HG03103 (cell line): Measurements from ENCODE around the gene AHCTF1.
"Not testable (repeated sequence)": the region's sequence is repeated elsewhere in the genome, so short reads cannot be mapped to it uniquely, and the experiment has no call there.

ENCODE experiments used
- ATAC-seq: cut with Tn5 transposase; IDR thresholded peaks from one replicate; pipeline ENCODE4 v1.9.1; 2021; ENCODE audit warnings: low read depth; ENCODE audit not compliant: unreplicated experiment

The AHCTF1 gene

DNA sequence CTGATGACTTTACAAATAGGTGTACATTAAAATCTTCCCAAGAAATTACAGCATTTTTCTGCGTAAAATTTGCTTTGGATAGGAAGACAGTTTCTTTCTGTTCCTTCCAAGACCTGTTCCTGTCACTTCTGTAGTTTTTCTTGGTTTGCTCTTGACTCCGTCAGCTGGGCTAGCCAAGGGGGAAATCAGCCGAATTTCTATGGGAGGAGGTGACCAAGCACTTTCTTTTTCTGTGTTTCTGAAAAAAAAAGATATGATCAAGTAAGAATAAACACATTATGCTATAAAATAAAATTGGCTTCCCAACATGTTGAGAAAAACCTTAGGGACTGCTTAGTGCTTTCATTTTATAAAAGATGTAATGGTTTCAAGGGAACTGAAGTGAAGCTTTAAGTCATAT, 91.0 kb downstream of the AHCTF1 start:
- ATAC-seq, result not testable (repeated sequence)

DNA sequence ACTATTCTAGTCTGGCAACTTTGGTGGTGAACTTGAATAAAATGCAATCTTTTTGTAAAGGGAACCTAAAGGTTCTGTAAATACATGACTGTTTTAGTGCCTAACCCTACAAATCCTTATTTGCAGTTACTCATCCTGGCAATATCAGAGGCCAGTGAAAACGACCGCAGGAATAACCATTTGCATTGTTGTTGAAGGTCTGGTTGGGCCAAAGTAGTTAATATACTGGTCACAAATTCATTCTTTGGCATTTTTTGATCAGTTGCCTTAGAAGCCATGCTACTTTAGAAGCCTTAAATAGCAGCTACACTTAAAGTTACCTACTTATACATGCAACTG, 93.7 kb downstream of the AHCTF1 start:
- ATAC-seq, result no peak

DNA sequence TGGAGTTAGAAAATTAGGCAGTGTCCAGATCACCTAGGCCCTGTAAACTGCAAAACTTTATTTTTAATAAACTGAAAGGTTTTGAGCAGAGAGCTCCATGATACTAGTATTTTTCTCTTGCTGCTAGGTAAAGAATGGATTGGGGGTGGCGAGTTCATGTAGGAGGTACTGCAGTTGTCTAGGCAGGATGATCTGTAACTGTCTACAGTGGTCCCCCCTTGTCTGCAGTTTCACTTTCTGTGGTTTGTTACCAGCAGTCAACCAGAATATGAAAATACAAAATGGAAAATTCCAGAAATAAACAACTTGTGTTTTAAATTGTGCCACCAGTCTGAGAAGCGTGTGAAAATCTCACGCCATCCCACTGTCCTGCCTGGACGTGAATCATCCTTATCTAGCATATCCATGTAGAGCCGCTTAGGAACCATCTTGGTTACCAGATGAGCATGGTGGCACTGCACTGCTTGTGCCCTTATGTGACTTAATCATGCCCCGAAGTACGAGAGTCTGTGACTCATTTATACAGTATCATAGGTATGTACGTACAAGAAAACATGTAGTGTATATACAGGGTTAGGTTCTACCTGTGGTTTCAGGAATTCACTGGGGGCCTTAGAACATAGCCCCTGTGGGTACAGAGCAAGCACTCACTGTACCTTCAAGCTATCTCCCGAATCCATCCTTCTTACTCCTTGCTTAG, 94.2 kb downstream of the AHCTF1 start:
- ATAC-seq, result no peak

- ATAC-seq, result no peak
Measured at GRCh38 chr1:246836209-246836966, 95.4 kb downstream of the AHCTF1 start.

- ATAC-seq, result no peak
Measured at GRCh38 chr1:246831543-246831942, 100.2 kb downstream of the AHCTF1 start.

- no peak for ATAC-seq
Measured at GRCh38 chr1:246828818-246829217, 102.9 kb downstream of the AHCTF1 start.

GRCh38 chr1:246827396-246827795, 104.4 kb downstream of the AHCTF1 start:
- no peak for ATAC-seq

DNA sequence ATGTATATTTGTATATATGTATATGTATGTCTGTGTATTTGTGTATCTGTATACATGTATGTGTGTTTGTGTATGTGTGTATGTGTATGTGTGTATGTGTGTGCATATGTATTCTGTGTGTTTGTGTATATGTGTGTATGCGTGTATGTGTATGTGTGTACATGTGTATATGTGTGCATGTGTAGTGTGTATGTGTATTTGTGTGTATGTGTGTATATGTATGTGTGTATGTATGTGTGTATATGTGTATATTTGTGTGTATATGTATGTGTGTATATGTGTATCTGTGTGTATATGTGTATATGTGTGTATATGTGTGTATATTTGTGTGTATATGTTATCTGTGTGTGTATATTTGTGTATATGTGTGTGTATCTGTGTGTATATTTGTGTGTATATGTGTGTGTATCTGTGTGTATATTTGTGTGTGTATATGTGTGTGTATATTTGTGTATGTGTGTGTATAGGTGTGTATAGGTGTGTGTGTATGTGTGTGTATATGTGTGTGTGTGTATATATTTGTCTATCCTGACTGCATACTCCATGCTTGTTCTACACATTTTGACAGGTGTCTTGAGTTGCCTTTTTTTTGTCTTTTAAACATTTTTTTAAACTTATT, 106.1 kb downstream of the AHCTF1 start:
- ATAC-seq, result no peak

DNA sequence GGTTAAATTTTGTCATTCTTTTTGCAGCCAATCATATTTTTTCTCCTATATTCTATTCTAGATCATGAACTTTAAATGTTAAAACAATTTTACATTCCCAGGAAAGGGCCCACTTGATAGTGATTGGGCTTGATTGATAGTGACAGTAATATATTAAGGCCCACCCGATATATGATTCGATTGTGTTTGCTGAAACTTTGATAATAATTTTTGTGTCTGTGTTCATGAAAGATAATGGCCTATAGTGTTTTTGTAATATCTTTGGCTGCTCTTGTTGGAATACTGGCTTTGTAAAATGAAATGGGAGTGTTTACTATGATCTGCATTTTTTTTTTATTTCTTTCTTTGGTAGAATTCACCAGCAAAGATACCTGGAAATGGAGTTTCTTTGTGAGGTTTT, 107.2 kb downstream of the AHCTF1 start:
- no peak for ATAC-seq

GRCh38 chr1:246822154-246822553, 109.6 kb downstream of the AHCTF1 start:
- not testable (repeated sequence) for ATAC-seq

DNA sequence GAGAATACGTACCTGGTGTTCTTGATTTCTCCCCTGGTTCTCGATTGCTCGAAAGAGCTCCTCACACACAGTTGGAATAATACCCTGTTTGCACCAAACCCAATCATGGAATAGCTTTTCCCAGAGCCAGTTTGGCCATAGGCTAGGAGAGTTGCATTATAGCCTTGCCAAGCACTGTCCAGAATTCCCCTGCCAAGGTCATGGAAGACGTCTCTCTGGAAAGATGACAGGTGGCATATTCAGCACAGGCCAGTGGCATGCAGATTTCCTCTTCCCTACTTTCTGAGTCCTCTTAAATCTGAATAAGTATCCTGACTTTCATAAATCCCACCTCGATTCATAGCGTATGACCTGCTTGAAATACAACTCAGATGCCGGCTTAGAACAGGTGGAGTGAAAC, 111.1 kb downstream of the AHCTF1 start:
- no peak for ATAC-seq

GRCh38 chr1:246817778-246818177, 114.0 kb downstream of the AHCTF1 start:
- not testable (repeated sequence) for ATAC-seq

DNA sequence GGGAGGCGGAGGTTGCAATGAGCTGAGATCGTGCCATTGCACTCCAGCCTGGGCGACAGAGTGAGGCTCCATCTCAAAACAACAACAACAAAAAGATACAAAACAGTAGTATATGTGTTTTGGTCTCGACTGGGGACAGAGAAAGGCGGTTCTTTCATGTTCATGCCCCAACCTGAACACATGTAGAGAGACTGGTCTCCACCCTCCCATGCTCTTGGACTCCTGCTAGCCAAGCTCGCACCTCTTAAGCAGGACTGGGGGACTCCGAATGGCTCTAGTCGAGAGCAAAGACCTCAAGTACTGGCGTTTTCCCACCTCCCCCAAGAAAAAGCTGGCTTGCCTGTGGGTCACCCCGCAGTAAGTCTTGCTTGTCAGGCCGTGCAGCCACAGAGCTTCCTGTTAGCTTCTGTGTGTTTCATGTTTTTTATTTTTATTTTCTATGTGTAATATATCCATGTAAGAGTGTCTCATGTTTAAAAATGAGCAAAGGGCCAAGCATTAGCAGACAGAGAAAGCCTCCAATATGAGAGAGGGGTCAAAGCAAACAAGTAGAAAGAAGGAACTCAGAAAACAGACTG, 116.0 kb downstream of the AHCTF1 start:
- no peak for ATAC-seq

DNA sequence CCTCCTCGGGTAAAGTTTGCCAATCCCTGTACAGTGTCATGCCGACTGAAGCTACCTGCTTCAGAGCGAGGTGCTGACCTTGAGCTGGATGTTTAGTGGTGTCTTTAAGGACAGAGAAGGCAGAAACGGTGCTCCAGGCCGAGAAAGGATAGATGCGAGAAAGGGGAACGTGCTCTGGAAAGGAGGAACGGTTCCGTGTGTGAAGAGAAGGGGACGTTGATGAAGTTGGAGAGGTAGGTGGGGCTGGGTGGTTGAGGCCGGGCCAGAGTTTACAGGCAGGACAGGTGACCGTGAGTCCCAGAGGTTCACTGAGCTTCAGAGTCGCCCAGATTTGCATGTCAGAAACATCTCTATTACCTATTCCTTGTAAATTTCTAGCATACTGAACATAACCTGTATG, 116.9 kb downstream of the AHCTF1 start:
- ATAC-seq, result no peak

GRCh38 chr1:246813325-246813724, 118.4 kb downstream of the AHCTF1 start:
- not testable (repeated sequence) for ATAC-seq

DNA sequence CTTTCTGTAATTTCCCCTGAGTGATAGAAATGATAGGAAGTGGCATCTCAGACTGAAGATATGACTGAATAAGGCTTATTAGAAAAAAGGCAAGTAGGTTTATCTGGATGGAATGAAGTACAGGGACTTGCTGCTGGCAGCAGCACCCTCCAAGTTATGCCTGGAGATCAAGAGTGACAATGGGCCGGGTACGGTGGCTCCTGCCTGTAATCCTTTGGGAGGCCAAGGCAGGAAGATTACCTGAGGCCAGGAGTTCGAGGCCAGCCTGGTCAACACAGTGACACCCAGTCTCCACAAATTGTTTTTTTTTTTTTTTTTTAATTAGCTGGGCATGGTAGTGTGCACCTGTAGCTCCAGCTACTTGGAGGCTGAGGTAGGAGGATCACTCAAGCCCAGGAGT, 119.8 kb downstream of the AHCTF1 start:
- no peak for ATAC-seq

DNA sequence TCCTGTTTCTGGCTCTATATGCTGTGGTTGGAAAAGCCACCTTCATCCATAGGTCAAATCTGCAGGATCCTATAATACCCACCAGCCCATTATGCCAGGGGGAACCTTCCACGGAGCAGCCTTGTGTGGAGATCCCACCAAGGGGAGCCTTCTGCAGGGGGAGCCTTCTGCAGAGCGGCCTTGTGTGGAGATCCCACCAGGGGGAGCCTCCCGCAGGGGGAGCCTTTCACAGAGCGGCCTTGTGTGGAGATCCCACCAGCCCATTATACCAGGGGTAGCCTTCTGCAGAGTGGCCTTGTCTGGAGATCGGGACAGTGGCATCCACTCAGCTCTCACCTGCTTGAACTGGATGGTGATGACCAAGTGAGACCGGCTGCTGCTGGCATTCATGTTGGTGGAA, 122.3 kb downstream of the AHCTF1 start:
- no peak for ATAC-seq

DNA sequence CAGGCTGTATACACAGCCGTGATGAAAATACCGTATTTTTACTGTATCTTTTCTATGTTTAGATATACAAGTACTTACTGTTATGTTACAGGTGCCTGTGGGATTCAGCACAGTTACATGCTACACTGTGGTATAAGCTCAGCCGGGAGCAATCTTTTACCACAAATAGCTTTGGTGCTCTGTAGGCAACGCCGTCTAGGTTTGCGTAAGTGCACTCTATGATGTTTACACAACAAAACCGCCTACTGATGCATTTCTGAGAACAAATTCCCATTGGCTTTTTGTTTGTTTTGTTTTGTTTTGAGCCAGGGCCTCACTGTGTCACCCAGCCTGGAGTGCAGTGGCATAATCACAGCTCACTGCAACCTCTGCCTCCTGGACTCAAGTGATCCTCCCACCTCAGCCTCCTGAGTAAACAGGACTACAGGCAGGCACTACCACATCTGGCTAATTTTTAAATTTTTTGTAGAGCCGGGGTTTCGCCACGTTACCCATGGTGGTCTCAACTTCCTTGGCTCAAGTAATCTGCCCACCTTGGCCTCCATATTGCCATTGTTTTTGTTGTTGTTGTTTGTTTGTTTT, 126.5 kb downstream of the AHCTF1 start:
- no peak for ATAC-seq

DNA sequence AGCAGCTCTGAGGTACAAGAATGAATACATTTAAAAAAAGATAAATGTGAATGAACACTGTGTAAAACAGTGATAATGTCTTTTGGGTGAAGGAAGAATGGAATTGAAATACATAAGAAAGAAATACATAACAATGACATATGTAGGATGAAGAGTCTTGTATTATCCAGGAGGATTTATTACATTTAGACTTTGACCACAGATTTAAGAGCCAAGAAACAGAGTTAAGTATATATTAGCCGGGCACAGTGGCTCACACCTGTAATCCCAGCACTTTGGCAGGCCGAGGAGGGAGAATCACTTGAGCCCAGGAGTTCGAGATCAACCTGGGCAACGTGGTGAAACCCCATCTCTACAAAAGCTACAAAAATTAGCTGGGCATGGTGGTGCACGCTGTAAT, 127.9 kb downstream of the AHCTF1 start:
- ATAC-seq, result no peak

DNA sequence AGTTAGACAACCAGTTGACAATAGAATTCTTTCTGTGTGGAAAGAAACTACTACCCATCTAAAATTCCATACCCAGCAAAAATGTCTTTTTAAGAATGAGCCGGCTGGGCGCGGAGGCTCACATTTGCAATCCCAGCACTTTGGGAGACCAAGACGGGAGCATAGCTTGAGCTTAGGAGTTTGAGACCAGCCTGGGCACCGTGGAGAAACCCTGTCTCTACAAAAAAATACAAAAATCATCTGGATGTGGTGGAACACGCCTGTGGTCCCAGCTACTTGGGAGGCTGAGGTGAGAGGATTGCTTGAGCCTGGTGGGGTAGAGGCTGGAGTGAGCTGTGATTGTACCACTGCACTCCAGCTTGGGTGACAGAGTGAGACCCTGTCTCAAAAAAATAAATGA, 128.4 kb downstream of the AHCTF1 start:
- ATAC-seq, result no peak
